Measurements from ENCODE around the gene RASAL1.

DNA sequence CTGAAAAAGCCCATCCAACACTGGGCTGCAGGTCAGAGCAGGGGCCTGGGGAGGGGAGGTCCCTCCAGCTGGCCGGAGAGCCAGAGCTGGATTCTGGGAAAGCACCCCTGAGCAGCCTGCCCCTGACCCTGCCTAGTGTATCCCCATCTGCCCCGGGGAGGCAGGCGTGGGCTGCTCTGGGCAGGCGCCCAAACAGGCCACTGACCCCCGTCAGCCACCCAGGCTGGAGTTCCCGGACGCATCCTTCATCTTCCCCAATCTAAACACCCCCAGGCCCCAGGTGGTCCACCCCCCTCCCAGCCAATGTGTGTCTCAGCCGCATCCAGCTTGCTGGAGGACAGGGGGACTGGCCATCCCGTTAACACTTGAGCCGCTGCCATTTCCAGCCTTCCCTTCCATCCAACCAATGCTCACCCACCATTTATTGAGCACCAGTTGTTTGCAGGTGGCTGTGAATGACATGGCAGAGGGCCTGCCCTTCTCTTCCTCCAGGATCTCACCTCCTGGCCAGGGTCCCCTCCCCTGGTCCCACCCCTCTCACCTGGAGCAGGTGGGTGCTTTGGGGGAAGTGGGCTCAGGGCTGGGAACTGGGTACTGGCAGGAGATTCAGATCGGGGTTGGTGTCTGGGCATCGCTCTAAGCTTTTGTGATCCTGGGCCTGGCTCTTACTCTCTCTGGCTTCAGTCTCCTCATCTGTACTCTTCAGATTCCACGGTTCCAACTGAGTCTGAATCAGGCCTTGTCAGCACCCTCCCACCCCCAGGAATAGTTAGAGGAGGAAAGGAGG, 79.8 kb downstream of the RASAL1 start:
- TF ChIP-seq FOXM1 (IDR thresholded peaks at IDR 0.05; ENCODE audit: borderline replicate concordance) (no peak), ELF4 (IDR thresholded peaks at IDR 0.05) (no peak), SP1 (IDR thresholded peaks at IDR 0.05) (no peak), ZNF384 (IDR thresholded peaks at IDR 0.05) (no peak), CTBP1 (IDR thresholded peaks at IDR 0.05; ENCODE audit: borderline replicate concordance) (no peak), FOXA1 (IDR thresholded peaks at IDR 0.05) (no peak), FOXK2 (IDR thresholded peaks at IDR 0.05) (no peak), HDGF (IDR thresholded peaks at IDR 0.05; ENCODE audit: borderline replicate concordance) (no peak), BHLHE40 (IDR thresholded peaks at IDR 0.05; ENCODE audit: borderline replicate concordance) (no peak)
- TF ChIP-seq, protein P1, sequence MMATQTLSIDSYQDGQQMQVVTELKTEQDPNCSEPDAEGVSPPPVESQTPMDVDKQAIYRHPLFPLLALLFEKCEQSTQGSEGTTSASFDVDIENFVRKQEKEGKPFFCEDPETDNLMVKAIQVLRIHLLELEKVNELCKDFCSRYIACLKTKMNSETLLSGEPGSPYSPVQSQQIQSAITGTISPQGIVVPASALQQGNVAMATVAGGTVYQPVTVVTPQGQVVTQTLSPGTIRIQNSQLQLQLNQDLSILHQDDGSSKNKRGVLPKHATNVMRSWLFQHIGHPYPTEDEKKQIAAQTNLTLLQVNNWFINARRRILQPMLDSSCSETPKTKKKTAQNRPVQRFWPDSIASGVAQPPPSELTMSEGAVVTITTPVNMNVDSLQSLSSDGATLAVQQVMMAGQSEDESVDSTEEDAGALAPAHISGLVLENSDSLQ (IDR thresholded peaks at IDR 0.05): no peak

All from HEK293T (cell line).